Neutrophil (primary cell): ENCODE measurements around the gene FREM2.

Source experiments
- H3K27ac ChIP-seq: fragments of 200-600 bp; sonication (generic); 2 replicates; pipeline ENCODE4 v1.5.1; 2016; ENCODE audit warnings: mild to moderate bottlenecking, moderate library complexity
- H3K27me3 ChIP-seq: fragments of 200-600 bp; sonication (generic); 2 replicates; pipeline ENCODE4 v1.6.0; 2016; ENCODE audit warnings: mild to moderate bottlenecking
- H3K36me3 ChIP-seq: fragments of 200-600 bp; sonication (generic); 2 replicates; pipeline ENCODE4 v1.5.1; 2017
- H3K4me1 ChIP-seq, 2 experiments: fragments of 200-600 bp in 1 of 2; sonication (generic) in 1 of 2; 1 replicate in 1 of 2; 2 replicates in 1 of 2; pipeline versions ENCODE4 v1.5.1 to v1.6.1; 2013 to 2016; ENCODE audit warnings: low read depth in 1 of 2, low read length in 1 of 2, mild to moderate bottlenecking in 1 of 2, moderate library complexity in 1 of 2; ENCODE audit not compliant: control insufficient read depth in 1 of 2, insufficient read depth in 1 of 2
- H3K4me3 ChIP-seq, 2 experiments: fragments of 200-600 bp in 1 of 2; sonication (generic) in 1 of 2; 1 replicate in 1 of 2; 2 replicates in 1 of 2; pipeline ENCODE4 v1.5.1; 2013 to 2016; ENCODE audit warnings: low read depth in 1 of 2, low read length in 1 of 2, mild to moderate bottlenecking in 1 of 2, moderate library complexity in 1 of 2
- H3K9me3 ChIP-seq: fragments of 200-600 bp; sonication (generic); 2 replicates; pipeline ENCODE4 v1.5.1; 2016
- CTCF ChIP-seq: fragments of 200-600 bp; sonication (generic); IDR thresholded peaks from 2 replicates; pipeline ENCODE4 v1.5.1; 2016; ENCODE audit warnings: antibody characterized with exemption

Gene FREM2

DNA sequence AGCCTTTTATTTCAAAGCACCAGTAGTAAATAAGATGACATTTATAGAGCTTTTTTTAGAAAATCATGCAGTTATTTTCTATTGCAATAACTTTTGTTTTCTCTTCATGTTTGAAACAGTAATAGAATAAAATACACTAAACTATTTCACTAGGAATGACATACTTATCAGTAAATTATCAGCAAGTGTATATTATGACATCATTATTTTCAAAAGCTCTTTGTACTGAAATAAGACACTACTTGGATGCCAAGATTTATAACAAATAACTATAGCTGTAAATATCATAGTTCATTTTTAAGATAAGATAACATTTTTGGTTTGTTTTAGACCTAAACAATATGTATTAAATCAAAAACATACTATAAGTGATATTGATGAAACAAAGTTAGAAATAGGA, 246.9 kb downstream of the FREM2 start:
- H3K27me3 ChIP-seq: no peaks in the 10 kb centered on the region
- H3K9me3 ChIP-seq: no peaks in the 10 kb centered on the region
- no peaks in the 10 kb centered on the region for H3K36me3 ChIP-seq
- no peaks in the 10 kb centered on the region for H3K4me1 ChIP-seq
- no peak for TF ChIP-seq CTCF
- H3K27ac ChIP-seq: no peak overlapping the region
- no peak overlapping the region for H3K4me3 ChIP-seq
